Esophagus muscularis mucosa (tissue), 4 donors: Measurements from ENCODE around the gene CD101. TPM values are rescaled to one million over a fixed set of nuclear protein-coding genes. Genes with fewer than 3 reads are reported as not detected.

Experiments used
- DNase-seq: peaks from one replicate; pipeline ENCODE4 v3.0.0-alpha.2; 2017; ENCODE audit errors: extremely low spot score
- H3K27ac ChIP-seq, 4 donors: fragments of 200-600 bp; sonication (generic); replicated peaks in 1 of 4; 1 replicate in 3 of 4; 2 replicates in 1 of 4; pipeline ENCODE4 v1.5.1; 2016 to 2019; ENCODE audit warnings: mild to moderate bottlenecking in 1 of 4
- H3K27me3 ChIP-seq, 4 donors: fragments of 200-600 bp; sonication (generic); one replicate each; pipeline versions ENCODE4 v1.5.1 to v1.6.0; 2016 to 2019
- H3K36me3 ChIP-seq, 4 donors: fragments of 200-600 bp; sonication (generic); one replicate each; pipeline ENCODE4 v1.5.1; 2016 to 2019
- H3K4me1 ChIP-seq, 4 donors: fragments of 200-600 bp; sonication (generic); one replicate each; pipeline ENCODE4 v1.5.1; 2016 to 2019
- H3K4me3 ChIP-seq, 4 donors: fragments of 200-600 bp; sonication (generic); 1 replicate in 2 of 4; 2 replicates in 2 of 4; pipeline ENCODE4 v1.5.1; 2016 to 2019; ENCODE audit warnings: mild to moderate bottlenecking in 4 of 4, moderate library complexity in 1 of 4
- H3K9me3 ChIP-seq, 4 donors: fragments of 200-600 bp; sonication (generic); 1 replicate in 3 of 4; 2 replicates in 1 of 4; pipeline ENCODE4 v1.5.1; 2016 to 2019
- CTCF ChIP-seq, 3 experiments: fragments of 200-600 bp in 2 of 3; fragments of 450-650 bp in 1 of 3; sonication (generic) in 2 of 3; IDR thresholded peaks; one replicate each; pipeline ENCODE4 v1.5.1; 2017 to 2019; ENCODE audit warnings: antibody characterized with exemption in 3 of 3, mild to moderate bottlenecking in 2 of 3, moderate library complexity in 1 of 3
- EP300 ChIP-seq: sonication (generic); formaldehyde crosslinking; IDR thresholded peaks from one replicate; pipeline ENCODE4 v1.6.1; 2017; ENCODE audit warnings: antibody characterized with exemption
- POLR2A ChIP-seq: fragments of 450-650 bp; IDR thresholded peaks from one replicate; pipeline ENCODE4 v1.6.1; 2017; ENCODE audit warnings: antibody characterized with exemption, moderate library complexity, mild to moderate bottlenecking, low read depth
- POLR2AphosphoS5 ChIP-seq, 2 donors: sonication (generic); formaldehyde crosslinking; IDR thresholded peaks; one replicate each; pipeline ENCODE4 v1.6.1; 2017; ENCODE audit warnings: antibody characterized with exemption in 2 of 2
- WGBS: methylation state at CpG from one replicate; pipeline ENCODE4 v1.1.5; 2018; 5-methylcytosine and 5-hydroxymethylcytosine counted together
- intact Hi-C: fragments of 100-400 bp; cut with DNase I; formaldehyde crosslinking; loops from one replicate; pipeline ENCODE4 v1.15.1; 2023
- total RNA-seq, 4 donors: library from RNA; depleted of rRNA; stranded (reverse); fragments of >200 nt; gene quantifications; one replicate each; pipeline versions ENCODE4 v1.1.0 to v1.2.1, GENCODE V29; 2016

CD101 gene
- total RNA-seq, 4 donors from 2014 or later, result 0.26 to 1.5 (median 0.87) TPM

DNA sequence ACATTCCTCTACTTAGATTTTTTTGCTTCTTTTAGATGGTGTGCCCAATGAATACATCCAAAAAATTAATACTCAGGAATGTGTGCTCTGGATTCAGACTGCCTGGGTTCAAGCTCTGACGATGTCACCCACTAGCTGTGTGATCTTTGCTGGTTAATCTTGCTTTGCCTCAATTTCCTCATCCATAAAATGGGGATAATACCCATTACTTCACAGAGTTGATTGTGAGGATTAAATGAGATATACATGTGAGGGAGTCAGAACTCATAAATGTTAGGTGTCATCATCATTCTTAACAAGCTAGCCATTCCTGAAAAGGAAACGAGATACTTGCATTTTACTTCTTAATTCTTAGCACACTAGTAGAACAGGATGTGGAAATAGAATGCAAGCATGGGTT lies 45.7 kb downstream of the CD101 start:
- intact Hi-C loops, result no loop called here
- 86% methylated on average over 2 of the region's 2 CpGs for WGBS
- DNase-seq, result no peak
- H3K36me3 ChIP-seq, result no peaks in the 10 kb centered on the region
- H3K27ac ChIP-seq, result no peak overlapping the region
- TF ChIP-seq CTCF (IDR thresholded peaks at IDR 0.05) (no peak), EP300 (no peak), POLR2AphosphoS5 (IDR thresholded peaks at IDR 0.05) (no peak), POLR2A (no peak)
- H3K4me1 ChIP-seq, result peaks cover 0 to 5% (median 2%) of the 10 kb centered on the region in 4 donors
- H3K9me3 ChIP-seq, result no peaks in the 10 kb centered on the region
- no peak overlapping the region for H3K4me3 ChIP-seq
- no peaks in the 10 kb centered on the region for H3K27me3 ChIP-seq

DNA sequence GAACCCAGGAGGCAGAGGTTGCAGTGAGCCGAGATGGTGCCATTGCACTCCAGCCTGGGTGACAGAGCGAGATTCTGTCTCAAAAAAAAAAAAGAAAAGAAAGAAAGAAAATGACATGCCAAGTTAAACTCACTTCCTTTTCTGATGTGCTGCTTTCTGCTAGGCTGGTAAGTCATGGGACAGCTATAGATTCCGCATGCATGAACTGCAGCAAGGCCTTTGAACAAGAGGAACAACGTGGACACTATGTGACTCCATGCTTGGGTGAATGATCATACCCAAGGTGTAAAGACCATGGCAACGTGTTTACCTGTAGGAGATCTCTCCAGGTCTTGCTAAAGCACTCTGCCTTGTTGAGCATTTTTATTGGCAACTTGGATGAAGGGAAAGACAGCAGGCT lies 48.3 kb downstream of the CD101 start:
- TF ChIP-seq POLR2AphosphoS5 (IDR thresholded peaks at IDR 0.05) (no peak), EP300 (no peak), POLR2A (no peak)
- Histone ChIP-seq H3K4me3 (no peak overlapping the region), H3K27me3 (no peaks in the 10 kb centered on the region), H3K4me1 (peaks cover 0 to 5% (median 2%) of the 10 kb centered on the region in 4 donors), H3K9me3 (no peaks in the 10 kb centered on the region), H3K27ac (no peak overlapping the region), H3K36me3 (no peaks in the 10 kb centered on the region)
- 81% methylated on average over 5 of the region's 5 CpGs for WGBS
- intact Hi-C loops, result no loop called here
- no peak for DNase-seq

DNA sequence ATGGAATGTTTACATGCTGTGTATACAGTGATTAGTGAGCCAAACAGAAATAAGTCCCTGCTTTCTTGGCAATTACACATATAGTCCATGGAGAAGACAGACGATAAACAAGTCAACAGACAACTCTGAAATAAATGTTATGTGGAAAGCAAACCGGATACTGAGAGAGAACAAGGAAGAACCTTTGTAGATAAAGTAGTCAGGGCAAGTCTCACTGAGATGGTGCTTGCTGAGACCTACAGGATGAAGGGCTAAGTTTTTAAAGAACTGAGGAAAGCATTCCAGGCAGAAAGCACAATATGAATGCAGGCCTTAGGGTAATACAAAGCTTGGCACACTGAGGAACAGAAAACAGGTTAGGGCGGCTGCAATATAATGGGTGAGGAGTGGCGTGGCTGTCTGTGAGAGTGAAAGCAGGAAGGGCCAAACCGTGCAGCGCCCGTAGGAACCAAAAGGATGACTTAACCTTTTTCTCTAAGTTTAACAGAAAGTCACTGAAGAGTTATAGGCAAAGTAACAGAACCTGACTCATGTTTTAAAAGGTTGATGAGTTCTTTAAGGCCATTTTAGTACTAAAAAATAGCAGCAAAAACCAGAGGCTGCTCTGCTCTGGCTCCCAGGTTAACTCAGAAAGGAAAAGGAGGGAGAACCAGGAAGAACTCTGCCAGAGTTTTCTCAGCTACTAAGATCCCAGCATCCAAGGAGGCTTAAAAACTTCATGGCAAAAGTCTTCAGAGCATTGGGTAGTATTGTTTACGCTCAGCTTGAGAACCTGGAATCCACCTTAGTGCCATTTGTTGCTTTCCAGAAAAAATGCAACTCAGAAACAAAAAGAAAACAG lies 49.9 kb downstream of the CD101 start:
- no peaks in the 10 kb centered on the region for H3K27me3 ChIP-seq
- H3K27ac ChIP-seq, result peak overlapping the region in 1 of 4 donors; percentile 8
- no peak for TF ChIP-seq POLR2A
- no peak for TF ChIP-seq EP300
- no peak for TF ChIP-seq CTCF (IDR thresholded peaks at IDR 0.05)
- no peak for TF ChIP-seq POLR2AphosphoS5 (IDR thresholded peaks at IDR 0.05)
- peak overlapping the region in 3 of 4 donors; percentile 7 to 18 (median 11) for H3K4me3 ChIP-seq
- 57% methylated on average over 8 of the region's 8 CpGs for WGBS
- H3K4me1 ChIP-seq, result peaks cover 0 to 5% (median 2%) of the 10 kb centered on the region in 4 donors
- H3K36me3 ChIP-seq, result no peaks in the 10 kb centered on the region
- no peak for DNase-seq
- intact Hi-C loops, result no loop called here
- no peaks in the 10 kb centered on the region for H3K9me3 ChIP-seq

DNA sequence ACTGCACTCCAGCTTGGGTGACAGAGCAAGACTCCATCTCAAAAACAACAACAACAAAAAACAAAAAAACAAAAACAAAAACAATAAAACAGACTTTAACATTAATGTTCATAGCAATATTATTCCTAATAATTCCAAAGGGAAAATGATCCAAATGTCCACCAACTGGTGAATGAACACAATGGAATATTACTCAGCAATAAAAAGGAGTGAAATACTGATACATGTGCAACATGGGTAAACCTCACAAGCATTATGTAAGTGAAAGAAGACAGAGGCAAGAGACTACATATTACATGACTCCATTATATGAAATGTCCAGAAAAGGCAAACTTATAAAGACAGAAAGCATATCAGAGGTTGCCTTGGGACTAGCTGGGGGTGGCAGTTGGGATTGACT lies 52.5 kb downstream of the CD101 start:
- intact Hi-C loops, result loop anchor here (2.0 kb wide), 1 partner anchor 317 kb away; no protein-coding TSS in a partner anchor
- no peaks in the 10 kb centered on the region for H3K36me3 ChIP-seq
- DNase-seq, result no peak
- no peak overlapping the region for H3K4me3 ChIP-seq
- no peaks in the 10 kb centered on the region for H3K27me3 ChIP-seq
- peaks cover under 1 to 7% (median 2%) of the 10 kb centered on the region in 4 donors for H3K4me1 ChIP-seq
- H3K27ac ChIP-seq, result no peak overlapping the region
- TF ChIP-seq EP300 (no peak), CTCF (IDR thresholded peaks at IDR 0.05) (no peak), POLR2A (no peak), POLR2AphosphoS5 (IDR thresholded peaks at IDR 0.05) (no peak)
- no peaks in the 10 kb centered on the region for H3K9me3 ChIP-seq

- H3K27me3 ChIP-seq, result no peaks in the 10 kb centered on the region
- peak overlapping the region in 2 of 4 donors; percentile 68 to 77 for H3K4me3 ChIP-seq
- H3K9me3 ChIP-seq, result no peaks in the 10 kb centered on the region
- no peak for DNase-seq
- H3K4me1 ChIP-seq, result peaks cover 14 to 16% (median 15%) of the 10 kb centered on the region in 4 donors
- 39% methylated on average over 4 of the region's 4 CpGs for WGBS
- TF ChIP-seq POLR2AphosphoS5 (IDR thresholded peaks at IDR 0.05) (no peak), EP300 (no peak), POLR2A (no peak), CTCF (IDR thresholded peaks at IDR 0.05) (no peak)
- no peaks in the 10 kb centered on the region for H3K36me3 ChIP-seq
- intact Hi-C loops, result loop anchor here (5.0 kb wide), 2 partner anchors 147 to 487 kb away; partner anchors contain the start of gene CD58
- H3K27ac ChIP-seq, result no peak overlapping the region
These were observed 57.2 kb downstream of the CD101 start for GRCh38 chr1:117058810-117059209.
